SIG-M5 treated with dmso at 0.1 percent for 504 hours (cell line): ENCODE measurements around the gene ANKDD1B.
A peak's percentile ranks its signal among the peaks of the same experiment; 100 is the strongest.
"Not testable (repeated sequence)": the region's sequence is repeated elsewhere in the genome, so short reads cannot be mapped to it uniquely, and the experiment has no call there.

Source experiments
- DNase-seq: peaks from one replicate; lab custom pipeline; 2025; ENCODE audit not compliant: unreplicated experiment; lab: John Stamatoyannopoulos, UW

ANKDD1B gene

DNA sequence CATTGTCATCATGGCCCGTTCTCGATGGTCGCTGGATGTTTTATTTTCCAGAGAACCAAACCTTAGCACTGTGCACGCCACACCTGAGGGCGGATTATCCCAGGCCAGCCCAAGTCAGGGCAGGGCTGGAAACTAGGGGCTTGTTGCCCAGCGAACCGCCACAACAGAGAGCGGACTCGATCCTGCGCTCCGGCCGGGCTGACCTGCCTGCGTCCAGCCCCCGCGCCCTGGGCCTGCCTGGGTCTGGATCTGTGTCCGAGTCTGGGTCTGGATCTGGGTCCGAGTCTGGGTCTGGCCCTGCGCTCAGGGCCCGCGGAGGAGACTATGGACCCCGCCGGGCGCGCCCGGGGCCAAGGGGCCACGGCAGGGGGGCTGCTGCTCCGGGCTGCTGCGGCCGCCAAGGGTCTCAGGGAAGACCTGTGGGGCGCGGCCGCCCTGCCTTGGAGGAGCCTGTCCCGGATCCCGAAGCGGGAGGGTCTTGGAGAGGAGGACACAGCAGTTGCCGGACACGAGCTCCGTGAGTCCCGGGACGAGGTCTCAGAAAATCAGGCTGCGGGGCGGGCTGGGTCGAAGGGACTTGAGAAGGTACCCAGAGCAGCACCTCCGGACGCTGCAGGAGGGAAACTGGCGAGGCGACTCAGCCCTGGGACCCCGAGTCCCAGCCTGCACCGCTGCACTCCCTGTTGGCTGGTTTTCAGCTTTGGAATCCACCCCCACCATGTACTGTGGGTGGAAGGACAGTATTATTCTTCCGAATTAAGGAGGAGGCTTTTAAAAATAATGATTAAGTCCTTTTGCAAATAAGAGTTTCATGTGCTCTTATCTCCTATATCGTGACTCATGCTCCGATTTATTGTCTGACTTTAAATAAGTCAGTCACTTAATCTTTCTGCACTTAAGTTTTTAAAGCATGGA lies at the start of gene ANKDD1B:
Gene ANKDD1B (plus strand): TSS at position 143 of the 915 bp plus-strand sequence. CDS start 182 bp downstream, at position 325.
- DNase-seq = no peak

DNA sequence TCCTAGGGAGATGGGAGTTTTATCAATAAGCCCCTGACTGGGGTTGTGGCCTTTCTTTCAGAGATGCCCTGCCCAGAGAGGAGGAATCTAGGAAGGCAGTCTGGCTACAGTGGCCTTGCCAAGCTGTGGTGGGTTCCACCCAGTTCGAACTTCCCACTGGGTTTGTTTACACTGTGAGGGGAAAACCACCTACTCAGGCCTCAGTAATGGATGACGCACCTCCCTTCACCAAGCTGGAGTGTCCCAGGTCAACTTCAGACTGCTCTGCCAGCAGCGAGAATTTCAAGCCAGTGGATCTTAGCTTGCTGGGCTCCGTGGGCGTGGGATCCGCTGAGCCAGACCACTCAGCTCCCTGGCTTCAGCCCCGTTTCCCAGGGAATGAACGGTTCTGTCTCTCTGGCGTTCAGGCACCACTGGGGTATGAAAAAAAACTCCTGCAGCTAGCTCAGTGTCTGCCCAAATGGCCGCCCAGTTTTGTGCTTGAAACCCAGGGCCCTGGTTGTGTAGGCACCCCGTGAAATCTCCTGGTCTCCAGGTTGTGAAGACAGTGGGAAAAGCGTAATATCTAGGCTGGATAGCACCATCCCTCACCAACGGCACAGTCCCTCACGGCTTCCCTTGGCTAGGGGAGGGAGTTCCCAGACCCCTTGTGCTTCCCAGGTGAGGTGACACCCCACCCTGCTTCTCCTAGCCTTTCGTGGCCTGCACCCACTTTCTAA lies 45.1 kb upstream of the ANKDD1B start:
- not testable (repeated sequence) for DNase-seq

DNA sequence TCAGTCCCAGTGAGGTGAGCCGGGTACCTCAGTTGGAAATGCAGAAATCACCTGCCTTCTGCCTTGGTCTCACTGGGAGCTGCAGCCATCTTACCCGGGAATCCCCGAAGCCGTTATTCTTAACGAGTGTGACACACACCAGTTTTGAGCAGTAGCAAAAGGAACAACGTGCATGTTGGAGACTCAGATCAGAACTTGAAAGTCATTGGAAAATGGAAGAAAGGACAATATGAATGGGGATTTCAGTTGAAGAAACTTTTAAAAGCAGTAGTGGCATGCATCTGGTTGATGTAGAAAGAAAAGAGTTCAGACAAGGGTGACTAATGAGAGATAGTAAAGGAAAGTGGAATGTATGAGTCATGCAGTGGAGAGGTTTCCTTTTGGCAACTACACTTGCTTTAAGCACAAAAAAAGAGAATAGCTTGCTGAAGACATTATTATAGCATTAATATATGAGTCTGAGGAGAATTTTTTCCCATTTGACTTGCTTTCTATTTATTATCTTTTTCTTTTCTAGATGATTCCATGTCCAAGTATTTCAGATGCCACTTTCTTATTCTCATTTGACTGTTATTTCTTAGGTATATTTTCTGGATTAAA lies 44.4 kb upstream of the ANKDD1B start:
- DNase-seq = peak; percentile 94

DNA sequence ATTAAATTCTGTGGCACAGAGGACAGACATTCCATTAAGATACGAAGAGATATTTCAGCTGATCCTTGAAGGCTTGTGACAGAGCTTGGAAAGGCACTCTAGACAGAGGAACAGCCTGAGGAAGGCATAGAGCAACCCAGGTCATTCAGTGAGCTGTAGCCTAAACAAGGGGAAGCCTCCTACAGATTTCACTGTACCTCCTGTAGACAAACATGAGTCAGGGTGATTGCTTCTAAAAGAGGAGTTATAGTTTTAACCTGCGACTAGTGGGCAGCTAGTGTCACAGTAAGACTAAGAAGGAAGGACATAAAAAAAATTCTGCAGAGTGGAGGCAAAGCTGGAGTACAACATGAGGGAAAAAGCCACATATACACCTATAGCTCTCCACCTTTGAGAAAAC lies 43.5 kb upstream of the ANKDD1B start:
- peak; percentile 31 for DNase-seq

DNA sequence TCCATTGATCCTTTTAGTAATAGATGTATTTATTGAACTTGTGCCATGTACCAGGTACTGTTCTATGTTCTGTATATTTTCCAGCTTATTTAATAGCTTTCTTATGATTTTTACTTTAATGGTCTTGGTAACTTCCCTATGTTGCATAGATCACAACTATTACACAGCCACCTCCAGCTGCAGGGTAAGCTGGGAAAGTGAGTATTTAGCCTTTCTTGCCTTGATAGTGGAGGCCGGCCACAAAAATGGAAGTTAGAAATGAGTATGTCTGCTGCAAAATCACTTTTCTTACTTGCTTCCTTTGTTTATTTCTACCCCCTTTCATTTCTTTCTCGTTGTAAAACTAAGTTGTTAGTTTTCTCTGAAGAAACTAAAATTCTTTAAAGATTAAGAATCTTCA lies 43.1 kb upstream of the ANKDD1B start:
- DNase-seq = no peak

DNA sequence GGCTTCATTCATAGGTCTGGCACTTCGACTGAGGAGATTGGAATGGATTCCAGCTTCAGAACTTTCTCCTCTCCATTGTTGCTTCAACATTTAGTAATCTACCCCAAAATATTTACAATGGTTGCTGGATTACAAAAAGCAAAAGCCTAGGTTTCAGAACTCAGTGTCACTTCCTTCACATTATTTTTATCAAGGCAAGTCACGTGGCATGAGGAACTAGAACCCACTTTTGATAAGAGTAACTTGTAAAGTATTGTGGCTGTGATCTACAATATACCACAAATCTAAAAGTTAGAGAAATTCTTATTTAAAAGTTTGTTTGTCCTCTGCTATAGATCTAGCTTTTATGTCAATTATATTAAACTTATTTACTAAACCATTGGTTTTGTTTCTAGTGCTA lies 39.7 kb upstream of the ANKDD1B start:
- DNase-seq = peak; percentile 30

DNA sequence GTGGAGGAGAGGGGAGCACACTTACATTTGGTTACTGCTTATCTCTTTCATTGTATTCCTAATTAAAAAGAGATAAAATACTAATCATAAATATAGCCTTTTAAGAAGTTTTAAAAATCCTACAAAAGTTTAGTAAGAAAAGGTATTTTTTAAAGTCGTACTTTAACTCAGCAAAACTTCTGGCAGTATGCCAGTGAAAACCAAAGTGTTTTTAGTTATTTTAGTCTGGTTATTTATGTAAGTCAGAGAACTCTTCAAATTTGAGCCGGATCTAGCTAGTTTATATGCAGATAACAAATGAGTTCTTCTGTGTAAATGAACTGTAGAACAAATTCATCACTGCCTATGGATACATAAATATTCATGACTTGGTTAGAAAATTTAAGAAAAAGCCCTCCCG lies 36.5 kb upstream of the ANKDD1B start:
- DNase-seq = no peak

DNA sequence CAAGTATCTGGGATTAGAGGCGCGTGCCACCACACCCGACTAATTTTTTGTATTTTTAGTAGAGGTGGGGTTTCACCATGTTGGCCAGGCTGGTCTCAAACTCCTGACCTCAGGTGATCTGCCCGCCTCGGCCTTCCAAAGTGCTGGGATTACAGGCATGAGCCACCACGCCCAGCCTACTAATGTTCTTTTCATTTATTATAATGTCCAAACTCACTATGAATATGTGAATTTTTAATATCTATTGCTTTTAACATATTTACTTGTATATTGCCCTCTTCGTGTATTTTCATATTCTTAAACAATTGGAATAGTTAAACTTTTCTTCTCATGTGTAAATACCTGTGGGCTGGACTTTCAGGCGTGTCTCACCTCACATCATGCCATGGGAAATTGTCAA lies 33.0 kb upstream of the ANKDD1B start:
- DNase-seq = not testable (repeated sequence)

DNA sequence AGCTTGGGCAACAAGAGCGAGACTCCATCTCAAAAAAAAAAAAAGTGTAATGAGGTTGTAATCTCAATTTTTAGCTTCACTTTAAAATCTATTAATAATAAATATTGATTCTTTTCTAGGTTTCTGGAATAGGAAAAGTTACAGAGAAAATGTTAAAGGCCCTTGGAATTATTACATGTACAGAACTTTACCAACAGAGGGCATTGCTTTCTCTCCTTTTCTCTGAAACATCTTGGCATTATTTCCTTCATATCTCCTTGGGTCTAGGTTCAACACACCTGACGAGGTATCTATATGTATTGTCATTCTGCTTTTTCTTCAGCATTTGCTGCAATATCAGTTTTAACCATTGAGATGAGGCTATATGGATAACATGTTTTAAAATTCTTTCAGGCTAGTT lies 26.6 kb upstream of the ANKDD1B start:
- DNase-seq = no peak

DNA sequence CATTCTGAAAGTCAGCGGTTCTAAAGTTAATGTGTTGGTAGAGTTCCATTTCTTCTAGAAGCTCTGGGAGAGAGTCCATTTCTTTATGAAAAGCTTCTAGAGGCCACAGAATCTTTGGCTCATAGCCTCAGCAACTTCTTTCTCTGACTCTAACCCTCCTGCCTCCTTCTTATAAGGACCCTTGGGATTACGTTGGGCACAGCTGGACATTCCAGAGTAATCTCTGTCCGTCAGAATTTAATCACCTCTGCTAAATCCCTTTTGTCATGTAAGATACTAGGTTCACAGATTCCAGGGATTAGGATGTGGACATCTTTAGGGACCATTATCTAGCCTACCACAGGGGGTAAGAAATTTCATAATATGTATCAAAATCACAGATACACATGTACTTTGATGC lies 22.6 kb upstream of the ANKDD1B start:
- no peak for DNase-seq

DNA sequence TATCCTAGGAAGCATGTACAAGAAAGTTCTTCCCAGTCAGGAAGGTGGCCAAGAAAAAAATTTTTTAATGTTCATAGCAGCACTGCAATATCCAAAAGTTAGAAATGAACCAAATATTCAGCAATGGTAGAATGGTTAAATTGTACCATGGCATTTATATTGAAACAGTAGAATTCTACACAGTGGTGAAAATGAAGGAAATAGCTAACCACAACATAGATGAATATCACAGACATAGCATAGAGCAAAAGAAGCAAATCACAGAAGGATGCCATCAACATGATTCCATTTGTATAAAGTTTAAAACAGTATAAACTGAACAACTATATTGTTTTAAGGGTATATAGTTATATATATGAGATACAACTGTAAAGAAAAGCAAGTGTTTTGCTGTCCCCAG lies 10.7 kb upstream of the ANKDD1B start:
- no peak for DNase-seq

DNA sequence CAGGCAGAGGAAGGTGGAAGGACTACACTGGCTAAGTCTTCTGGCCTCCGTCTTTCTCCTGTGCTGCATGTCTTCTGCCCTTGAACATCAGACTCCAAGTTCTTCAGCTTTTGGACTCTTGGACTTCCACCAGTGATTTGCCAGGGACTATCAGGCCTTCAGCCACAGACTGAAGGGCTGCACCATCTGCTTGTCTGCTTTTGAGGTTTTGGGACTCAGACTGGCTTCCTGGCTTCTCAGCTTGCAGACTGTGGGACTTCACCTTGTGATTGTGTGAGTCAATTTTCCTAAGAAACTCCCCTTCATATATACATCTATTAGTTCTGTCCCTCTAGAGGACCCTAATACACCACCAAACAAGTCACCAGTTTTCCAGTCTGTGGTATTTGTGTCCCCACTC lies 9.7 kb upstream of the ANKDD1B start:
- DNase-seq = no peak

DNA sequence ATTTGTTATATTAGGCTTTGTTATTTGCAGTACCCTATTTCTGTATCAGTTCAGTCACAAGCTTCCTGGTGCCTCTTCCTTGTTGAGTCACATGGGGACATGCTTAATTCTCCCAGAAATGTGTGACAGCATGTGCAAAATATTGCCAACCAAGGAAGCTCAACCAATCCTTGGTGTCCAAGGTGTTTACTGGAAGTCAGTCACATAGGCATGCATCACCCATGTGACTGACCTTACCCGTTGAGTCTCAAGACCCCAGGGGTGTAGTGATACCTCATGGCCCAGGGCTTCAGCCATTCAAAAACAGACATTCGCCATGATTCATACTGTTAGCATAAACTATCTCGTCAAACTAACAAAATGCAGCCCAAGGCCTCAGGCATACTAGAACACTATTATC lies 9.3 kb upstream of the ANKDD1B start:
- no peak for DNase-seq

DNA sequence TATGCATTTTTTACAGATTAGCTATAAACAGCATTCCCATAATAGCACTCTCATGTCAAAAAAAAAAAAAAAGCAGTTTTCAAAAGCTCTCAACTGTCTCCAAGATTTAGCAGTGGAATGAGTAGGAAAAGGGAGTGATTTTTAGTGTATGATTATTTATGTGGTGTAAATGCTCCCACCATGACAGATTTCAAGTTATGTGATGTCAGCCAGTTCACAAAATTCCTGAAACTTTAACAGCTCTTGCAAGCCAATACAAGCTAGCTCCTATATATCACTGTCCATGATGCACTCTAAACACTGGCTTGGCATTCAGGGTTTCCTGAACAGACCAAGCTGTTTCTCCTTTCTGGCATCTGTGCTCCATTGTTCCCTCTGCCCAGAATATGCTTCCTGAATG lies 7.9 kb upstream of the ANKDD1B start:
- no peak for DNase-seq

DNA sequence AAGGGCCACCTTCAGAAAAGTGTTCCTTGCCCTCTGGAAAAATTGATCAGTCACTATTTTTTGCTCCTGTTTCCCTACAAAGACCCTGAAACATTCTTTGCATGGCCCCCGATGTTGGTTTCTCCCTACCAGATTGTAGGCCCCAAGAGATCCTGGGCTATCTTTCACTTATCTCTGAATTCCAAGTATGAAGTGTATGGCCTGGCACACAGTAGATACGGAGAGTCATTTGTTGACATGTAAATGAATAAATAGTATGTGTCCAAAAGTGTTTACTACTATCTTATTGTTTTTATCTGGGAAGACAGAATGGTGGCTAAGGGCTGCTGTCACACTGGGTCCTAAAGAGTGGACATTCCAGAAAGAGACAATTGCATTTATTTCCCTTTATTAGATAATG lies 7.4 kb upstream of the ANKDD1B start:
- DNase-seq = no peak

DNA sequence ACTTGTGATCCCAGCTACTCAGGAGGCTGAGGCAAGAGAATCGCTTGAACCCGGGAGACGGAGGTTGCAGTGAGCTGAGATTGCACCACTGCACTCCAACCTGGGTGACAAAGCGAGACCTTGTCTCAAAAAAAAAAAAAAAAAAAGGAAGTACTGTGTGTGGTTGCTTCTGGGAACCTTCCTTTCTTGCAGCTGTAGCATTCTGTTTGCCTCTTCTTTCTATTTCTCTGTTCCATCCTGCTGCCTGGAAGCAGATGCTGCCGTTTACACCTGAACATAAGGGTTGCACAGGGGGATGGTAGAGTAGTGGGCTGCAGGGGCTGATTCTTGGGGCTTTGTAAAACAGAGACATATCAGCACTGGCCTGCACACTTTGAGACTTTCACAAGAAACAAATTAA lies 3.9 kb upstream of the ANKDD1B start:
- DNase-seq = peak; percentile 41

DNA sequence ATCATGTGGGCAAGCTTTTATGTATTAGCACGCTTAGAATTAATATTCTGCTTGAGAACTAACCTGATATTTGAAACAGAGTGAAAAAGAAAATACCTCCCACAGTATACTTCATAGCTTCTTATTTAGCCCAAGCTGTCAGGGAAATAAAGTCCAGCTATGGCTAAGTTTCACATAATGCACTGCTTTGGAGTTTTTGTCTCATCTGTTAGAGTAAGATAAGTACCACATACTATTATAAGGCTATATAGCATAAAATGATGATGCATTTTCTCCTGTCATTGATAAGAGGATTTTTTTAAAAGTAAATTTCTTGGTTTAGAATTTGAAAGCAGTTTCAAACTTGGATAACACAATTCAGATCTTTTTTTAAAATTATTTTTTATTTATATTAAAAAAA lies 2.4 kb upstream of the ANKDD1B start:
- DNase-seq = no peak

DNA sequence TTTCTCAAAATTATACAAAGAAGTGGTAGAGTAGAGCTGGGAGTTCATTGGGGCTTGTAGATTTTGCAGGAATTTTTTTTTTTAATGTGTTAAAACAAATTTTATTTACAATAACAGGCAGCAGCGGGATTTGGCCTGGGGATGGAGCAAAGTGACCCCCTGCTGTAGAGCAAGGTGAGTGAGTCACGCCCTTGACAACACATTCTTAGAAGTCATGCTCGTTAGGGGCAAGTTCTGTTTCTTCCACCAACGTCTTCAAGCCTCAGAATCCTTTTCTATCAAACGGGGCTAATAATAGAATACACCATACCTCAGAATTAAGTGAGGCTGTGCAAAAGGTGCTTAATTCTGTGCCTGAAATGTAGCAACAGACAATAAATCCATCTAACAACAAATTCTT lies 1.1 kb upstream of the ANKDD1B start:
- no peak for DNase-seq

DNA sequence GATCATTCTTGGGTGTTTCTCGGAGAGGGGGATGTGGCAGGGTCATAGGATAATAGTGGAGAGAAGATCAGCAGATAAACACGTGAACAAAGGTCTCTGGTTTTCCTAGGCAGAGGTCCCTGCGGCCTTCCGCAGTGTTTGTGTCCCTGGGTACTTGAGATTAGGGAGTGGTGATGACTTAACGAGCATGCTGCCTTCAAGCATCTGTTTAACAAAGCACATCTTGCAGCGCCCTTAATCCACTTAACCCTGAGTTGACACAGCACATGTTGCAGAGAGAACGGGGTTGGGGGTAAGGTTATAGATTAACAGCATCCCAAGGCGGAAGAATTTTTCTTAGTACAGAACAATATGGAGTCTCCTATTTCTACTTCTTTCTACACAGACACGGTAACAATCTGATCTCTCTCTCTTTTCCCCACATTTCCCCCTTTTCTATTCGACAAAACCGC lies 368 bp upstream of the ANKDD1B start:
- DNase-seq = not testable (repeated sequence)

DNA sequence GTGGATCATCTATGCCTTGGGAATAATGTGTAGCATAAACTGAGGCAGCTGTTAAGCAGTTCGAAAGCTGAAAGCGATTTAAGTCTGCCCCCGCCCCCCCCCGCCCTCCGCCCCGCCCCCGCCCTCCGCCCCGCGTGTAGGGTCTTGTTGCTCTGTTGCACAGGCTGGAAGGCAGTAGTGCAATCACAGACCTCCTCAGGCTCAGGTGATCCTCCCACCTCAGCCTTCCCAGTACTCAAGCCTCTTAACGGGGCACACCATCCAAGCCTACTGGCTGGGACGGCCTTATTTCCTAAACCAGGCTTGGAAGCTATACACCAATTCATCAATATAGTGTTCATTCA lies 945 bp downstream of the ANKDD1B start:
- no peak for DNase-seq

DNA sequence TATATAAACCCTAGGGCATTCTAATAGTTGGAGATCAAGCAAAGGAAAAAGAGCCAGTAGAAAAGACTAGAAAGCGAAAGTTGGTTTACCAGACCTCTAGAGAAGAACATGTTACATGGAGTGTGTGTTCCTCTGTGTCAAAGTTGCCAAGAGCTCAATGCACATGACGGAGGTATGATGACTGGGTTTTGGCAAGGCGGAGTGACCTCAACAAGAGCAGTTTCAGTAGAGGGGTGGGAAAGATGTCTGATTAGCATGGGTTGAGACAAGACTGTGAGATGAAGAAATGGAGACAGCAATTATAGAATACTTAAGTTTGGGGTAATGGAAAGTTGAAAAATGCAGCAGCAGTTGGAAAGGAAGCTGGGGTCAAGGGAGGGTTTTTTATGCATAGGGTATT lies 1.6 kb downstream of the ANKDD1B start:
- no peak for DNase-seq

DNA sequence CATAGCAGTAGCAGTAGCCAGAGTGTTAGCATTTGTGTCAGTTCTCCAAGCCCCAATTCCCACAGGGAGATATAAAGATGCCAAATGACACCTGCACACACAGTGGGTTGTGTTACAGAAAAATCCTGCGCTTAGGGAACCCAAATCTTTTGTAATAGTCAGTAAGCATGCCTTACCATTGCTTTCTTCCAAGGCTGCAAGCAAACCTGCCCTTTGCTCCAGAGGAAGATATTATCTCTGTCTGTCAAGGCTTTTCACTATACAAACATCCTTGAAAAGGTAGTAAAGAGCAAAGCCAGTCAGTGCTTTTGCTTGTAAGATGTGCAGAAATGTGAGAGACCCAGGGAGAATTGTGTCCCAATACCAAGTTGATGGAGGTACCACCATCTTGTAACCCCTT lies 2.9 kb downstream of the ANKDD1B start:
- DNase-seq = no peak
